HG02642 (cell line): ENCODE results near the gene PHAX.
"Not testable (repeated sequence)": the region's sequence is repeated elsewhere in the genome, so short reads cannot be mapped to it uniquely, and the experiment has no call there.

Source experiments
- ATAC-seq: cut with Tn5 transposase; IDR thresholded peaks from one replicate; pipeline ENCODE4 v1.9.1; 2021; ENCODE audit warnings: mild to moderate bottlenecking; ENCODE audit not compliant: unreplicated experiment, poor library complexity

Gene PHAX, protein sequence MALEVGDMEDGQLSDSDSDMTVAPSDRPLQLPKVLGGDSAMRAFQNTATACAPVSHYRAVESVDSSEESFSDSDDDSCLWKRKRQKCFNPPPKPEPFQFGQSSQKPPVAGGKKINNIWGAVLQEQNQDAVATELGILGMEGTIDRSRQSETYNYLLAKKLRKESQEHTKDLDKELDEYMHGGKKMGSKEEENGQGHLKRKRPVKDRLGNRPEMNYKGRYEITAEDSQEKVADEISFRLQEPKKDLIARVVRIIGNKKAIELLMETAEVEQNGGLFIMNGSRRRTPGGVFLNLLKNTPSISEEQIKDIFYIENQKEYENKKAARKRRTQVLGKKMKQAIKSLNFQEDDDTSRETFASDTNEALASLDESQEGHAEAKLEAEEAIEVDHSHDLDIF

DNA sequence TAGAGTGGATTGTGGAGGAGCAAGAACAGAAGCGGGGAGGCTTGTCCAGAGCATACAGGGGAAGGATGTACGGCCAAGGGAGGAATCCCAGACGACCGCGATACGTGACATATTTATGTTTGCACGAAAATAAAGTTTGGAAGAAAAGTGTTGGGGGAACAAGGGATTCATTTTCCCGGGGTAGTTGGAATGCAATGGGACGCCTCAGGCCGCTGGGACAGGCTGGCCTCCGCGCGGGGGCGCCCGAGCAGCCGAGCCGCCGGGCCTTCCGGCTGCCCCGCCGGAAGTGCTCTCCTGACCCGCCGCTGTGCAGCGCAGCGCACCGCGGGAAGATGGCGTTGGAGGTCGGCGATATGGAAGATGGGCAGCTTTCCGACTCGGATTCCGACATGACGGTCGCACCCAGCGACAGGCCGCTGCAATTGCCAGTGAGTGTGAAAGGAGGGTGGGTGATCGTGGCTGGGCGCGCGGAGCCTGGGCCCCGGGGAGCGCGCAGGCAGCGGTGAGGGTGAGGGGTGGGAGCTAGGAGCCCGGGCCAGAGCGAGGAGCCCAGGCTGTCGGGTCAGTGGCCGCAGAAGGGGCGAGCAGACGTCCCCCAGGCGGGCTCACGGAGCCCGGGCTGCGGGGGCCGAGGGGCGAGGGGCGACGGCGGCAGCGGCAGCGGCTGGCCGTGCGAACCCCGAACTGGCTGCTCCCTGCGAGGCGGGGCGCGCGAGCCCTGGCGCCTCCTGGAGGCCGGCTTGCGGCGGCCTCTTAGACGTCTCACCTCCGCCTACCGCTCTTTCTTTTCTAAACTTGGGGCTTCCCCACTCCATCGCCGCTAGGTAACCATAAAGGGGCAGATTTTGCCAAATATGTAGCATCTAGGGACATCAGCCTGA lies at the start of gene PHAX:
TSS of gene PHAX (plus strand) at position 317 of the 881 bp plus-strand sequence. CDS start at position 333, 16 bp downstream.
- ATAC-seq = peak; percentile 96

DNA sequence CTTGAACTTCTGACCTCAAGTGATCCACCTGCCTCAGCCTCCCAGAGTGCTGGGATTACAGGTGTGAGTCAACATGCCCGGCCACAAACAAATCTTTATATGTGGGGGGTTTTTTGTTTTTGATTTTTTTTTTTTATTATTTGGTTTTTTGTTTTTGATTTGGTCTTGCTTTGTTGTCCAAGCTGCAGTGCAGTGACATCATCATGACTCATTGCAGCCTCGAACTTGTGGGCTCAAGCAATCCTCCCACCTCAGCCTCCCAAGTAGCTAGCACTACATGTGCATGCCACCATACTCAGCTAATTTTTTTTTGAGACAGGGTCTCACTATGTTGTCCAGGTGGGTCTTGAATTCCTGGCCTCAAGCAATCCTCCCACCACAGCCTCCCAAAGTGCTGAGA lies 48.1 kb upstream of the PHAX start:
- no peak for ATAC-seq

GRCh38 chr5:126555101-126555500 lies 45.6 kb upstream of the PHAX start:
- not testable (repeated sequence) for ATAC-seq

DNA sequence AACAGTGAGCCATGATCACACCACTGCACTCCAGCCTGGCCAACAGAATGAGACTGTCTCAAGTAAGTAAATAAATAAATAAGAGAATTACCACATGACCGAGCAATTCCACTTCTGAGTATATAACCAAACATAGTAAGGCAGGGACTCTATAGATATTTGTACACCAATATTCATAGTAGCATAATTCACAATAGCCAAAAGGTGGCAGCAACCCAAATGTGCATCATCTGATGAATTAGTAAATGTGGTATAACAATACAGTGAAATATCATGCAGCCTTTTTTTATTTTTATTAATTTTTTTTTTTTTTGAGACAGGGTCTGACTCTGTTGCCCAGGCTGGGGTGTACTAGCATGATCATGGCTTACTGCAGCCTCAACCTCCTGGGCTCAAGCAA lies 38.8 kb upstream of the PHAX start:
- ATAC-seq = no peak

DNA sequence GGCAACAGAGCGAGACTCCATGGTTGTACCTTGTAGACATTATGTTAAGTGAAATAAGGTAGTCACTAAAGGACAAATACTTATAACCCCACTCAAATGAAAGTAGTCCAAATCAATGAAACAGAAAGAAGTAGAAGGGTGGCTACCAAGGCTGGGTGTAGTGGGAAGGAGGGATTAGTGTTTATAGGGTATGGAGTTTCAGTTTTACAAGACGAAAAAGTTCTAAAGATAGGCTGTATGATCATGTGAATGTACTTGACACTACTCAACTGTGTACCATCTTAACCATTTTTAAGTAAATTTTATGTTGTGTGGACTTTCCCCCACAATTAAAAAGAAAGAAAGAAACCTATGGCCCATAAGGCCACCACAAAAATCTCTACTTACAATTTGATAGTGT lies 37.9 kb upstream of the PHAX start:
- ATAC-seq = peak; percentile 89

- no peak for ATAC-seq
These were observed 32.5 kb upstream of the PHAX start for GRCh38 chr5:126568206-126568755.

GRCh38 chr5:126575644-126576043 lies 25.1 kb upstream of the PHAX start:
- ATAC-seq = no peak

DNA sequence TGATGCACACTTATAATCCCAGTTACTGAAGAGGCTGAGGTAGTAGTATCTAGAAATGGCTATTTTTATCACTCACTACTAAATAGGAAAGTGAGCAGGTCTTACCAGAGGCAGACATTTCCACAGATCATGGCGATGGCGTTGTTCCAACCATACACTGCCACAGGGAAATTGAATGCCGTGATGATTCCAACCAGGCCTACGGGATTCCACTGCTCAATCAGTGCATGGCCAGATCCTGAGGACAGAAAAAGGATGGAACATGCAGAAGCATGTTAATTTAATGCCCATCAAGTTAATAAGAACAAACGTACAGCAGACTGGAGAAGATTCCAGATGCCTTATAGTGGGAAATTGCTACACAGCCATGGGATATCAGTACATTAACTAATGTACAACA lies 23.8 kb upstream of the PHAX start:
- no peak for ATAC-seq

- ATAC-seq = no peak
These were observed 23.3 kb upstream of the PHAX start for GRCh38 chr5:126577415-126577814.

GRCh38 chr5:126579716-126580115 lies 21.0 kb upstream of the PHAX start:
- no peak for ATAC-seq

GRCh38 chr5:126583761-126584160 lies 17.0 kb upstream of the PHAX start:
- ATAC-seq = no peak

DNA sequence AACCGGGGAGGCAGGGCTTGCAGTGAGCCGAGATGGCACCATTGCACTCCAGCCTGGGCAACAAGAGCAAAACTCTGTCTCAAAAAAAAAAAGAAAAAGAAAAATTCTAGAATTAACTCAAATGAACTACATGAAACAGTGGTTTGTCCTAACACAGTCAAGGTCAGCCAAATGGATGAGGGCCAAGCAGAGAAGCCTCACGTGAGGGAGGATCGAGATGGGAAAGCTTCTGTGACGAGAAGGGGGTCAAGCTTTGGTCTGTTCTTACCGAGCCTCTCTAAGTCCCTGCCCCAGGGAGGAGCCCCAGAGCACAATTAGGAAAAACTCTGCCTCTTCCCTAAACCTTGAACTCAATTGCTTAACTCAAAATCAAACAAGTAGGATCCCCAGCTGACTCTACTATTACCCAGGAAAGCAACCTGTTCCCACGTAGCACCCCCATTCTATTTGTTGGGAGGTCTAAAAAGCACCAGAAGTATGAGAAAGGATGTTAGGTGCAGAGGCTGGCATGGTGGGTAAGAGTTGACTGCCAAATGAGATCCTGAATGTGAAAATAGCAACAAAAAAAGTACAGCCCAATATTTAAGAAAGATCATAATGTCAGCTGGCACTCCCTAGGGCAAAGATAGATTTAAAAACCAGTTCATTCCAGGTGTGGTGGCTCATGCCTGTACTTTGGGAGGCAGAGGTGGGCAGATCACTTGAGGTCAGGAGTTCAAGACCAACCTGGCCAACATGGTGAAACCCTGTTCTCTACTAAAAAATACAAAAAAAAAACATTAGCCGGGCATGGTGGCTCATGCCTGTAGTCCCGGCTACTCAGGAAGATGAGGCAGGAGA lies 13.0 kb upstream of the PHAX start:
- ATAC-seq = no peak

- no peak for ATAC-seq
These were observed 11.0 kb upstream of the PHAX start for GRCh38 chr5:126589536-126590297.

GRCh38 chr5:126591549-126591948 lies 9.2 kb upstream of the PHAX start:
- ATAC-seq = no peak

GRCh38 chr5:126594748-126595485 lies 5.8 kb upstream of the PHAX start, which contains the start of gene ALDH7A1:
Gene ALDH7A1, minus strand, starts transcription at chr5:126595219. Its CDS starts 21 bp downstream, at chr5:126595198.
- peak; percentile 89 for ATAC-seq

DNA sequence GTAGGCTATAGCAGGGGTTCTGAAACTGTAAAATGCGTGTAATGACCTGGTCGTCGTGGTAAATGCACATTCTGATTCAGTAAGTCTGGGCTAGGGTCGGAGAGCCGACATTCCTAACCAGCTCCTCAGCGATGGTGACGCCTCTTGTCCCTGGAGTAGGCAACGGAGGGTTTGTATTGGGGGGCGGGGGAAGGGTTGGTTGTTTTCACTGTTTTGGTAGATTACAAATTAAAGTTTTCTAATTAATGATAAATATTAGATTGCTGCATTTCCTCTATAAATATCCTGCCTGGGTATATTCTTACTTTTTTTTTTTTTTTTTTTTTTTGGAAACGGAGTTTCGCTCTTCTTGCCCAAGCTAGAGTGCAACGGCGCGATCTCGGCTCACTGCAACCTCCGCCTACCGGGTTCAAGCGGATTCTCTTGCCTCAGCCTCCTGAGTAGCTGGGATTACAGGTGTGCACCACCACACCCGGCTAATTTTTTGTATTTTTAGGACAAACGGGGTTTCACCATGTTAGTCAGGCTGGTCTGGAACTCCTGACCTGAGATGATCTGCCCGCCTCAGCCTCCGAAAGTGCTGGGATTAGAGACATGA lies 5.2 kb upstream of the PHAX start:
- ATAC-seq = peak; percentile 14

GRCh38 chr5:126597156-126597555 lies 3.6 kb upstream of the PHAX start:
- ATAC-seq = no peak

DNA sequence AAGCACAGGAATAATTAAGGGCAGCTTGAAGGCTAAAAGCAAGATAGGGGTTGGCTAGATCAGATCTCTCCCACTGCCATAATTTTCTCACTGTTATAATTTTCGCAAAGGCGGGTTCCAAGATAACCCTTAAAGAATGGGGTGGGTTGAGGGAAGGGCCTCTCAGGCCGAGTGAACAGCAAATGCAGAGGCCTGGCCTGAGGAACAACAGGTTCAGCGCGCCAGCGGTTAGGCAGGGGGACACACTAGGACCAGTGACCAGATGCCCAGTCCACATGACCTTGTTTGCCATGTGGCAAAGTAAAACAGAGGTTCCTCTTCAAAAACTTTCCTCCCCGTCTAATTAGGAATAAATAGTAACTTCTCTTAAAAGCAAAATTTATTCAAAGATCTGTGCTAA lies 1.2 kb upstream of the PHAX start:
- no peak for ATAC-seq
